ENCODE measurements around the gene TTYH2. TPM values are rescaled to one million over a fixed set of nuclear protein-coding genes. Genes with fewer than 3 reads are reported as not detected.

The TTYH2 gene
- total RNA-seq, 3 donors from 2014 or later (not counting 1 experiment from before 2014, with no cell fraction given), result 4.3 to 7.9 (median 4.8) TPM

- Mint-ChIP-seq H3K4me3 (no peak overlapping the region), H3K9me3 (no peaks in the 10 kb centered on the region), H3K27ac (no peak overlapping the region), H3K27me3 (ENCODE audit: low read depth in 2 of 2) (peaks cover 22 to 23% of the 10 kb centered on the region in 2 donors), H3K36me3 (no peaks in the 10 kb centered on the region), H3K4me1 (peaks cover 0 to 10% of the 10 kb centered on the region in 2 donors)
- WGBS (ENCODE audit: insufficient coverage), result 51% methylated on average over 8 of the region's 8 CpGs
- Histone ChIP-seq H3K9me3 (ENCODE audit: control insufficient read depth, insufficient read depth, low read length) (no peaks in the 10 kb centered on the region), H3K4me3 (ENCODE audit: low read length) (no peak overlapping the region), H3K4me1 (ENCODE audit: control insufficient read depth, insufficient read depth, low read length) (peaks cover 6% of the 10 kb centered on the region), H3K27me3 (ENCODE audit: control insufficient read depth, insufficient read depth, low read length) (no peaks in the 10 kb centered on the region), H3K27ac (ENCODE audit: low read length) (no peak overlapping the region), H3K36me3 (ENCODE audit: control insufficient read depth, insufficient read depth, low read length) (no peaks in the 10 kb centered on the region)
- no peak for TF ChIP-seq CTCF (IDR thresholded peaks at IDR 0.05)
- intact Hi-C loops (cut with micrococcal nuclease), result no loop called here
- DNase-seq (no peak), ATAC-seq (no peak)
Observed at GRCh38 chr17:74268558-74268957, 55.2 kb downstream of the TTYH2 start.

GRCh38 chr17:74270333-74270732 lies 57.0 kb downstream of the TTYH2 start:
- H3K36me3 Mint-ChIP-seq, result no peaks in the 10 kb centered on the region
- H3K27ac Mint-ChIP-seq, result no peak overlapping the region
- no peaks in the 10 kb centered on the region for H3K36me3 ChIP-seq (ENCODE audit: control insufficient read depth, insufficient read depth, low read length)
- no peak for ATAC-seq
- H3K27me3 ChIP-seq (ENCODE audit: control insufficient read depth, insufficient read depth, low read length), result no peaks in the 10 kb centered on the region
- H3K27ac ChIP-seq (ENCODE audit: low read length), result no peak overlapping the region
- peaks cover 24% of the 10 kb centered on the region for H3K4me1 ChIP-seq (ENCODE audit: control insufficient read depth, insufficient read depth, low read length)
- WGBS (ENCODE audit: insufficient coverage), result 72% methylated on average over 10 of the region's 10 CpGs
- no peaks in the 10 kb centered on the region for H3K9me3 ChIP-seq (ENCODE audit: control insufficient read depth, insufficient read depth, low read length)
- no peak overlapping the region for H3K4me3 Mint-ChIP-seq
- H3K9me3 Mint-ChIP-seq, result no peaks in the 10 kb centered on the region
- no peak overlapping the region for H3K4me3 ChIP-seq (ENCODE audit: low read length)
- H3K27me3 Mint-ChIP-seq (ENCODE audit: low read depth in 2 of 2), result peaks cover 23 to 27% of the 10 kb centered on the region in 2 donors
- no peak for TF ChIP-seq CTCF (IDR thresholded peaks at IDR 0.05)
- H3K4me1 Mint-ChIP-seq, result peaks cover 16 to 27% of the 10 kb centered on the region in 2 donors
- DNase-seq, result no peak
- intact Hi-C loops (cut with micrococcal nuclease), result no loop called here

- DNase-seq (no peak), ATAC-seq (no peak)
- Histone ChIP-seq H3K9me3 (ENCODE audit: control insufficient read depth, insufficient read depth, low read length) (no peaks in the 10 kb centered on the region), H3K4me1 (ENCODE audit: control insufficient read depth, insufficient read depth, low read length) (peaks cover 25% of the 10 kb centered on the region), H3K27me3 (ENCODE audit: control insufficient read depth, insufficient read depth, low read length) (no peaks in the 10 kb centered on the region), H3K27ac (ENCODE audit: low read length) (no peak overlapping the region), H3K4me3 (ENCODE audit: low read length) (no peak overlapping the region), H3K36me3 (ENCODE audit: control insufficient read depth, insufficient read depth, low read length) (no peaks in the 10 kb centered on the region)
- Mint-ChIP-seq H3K9me3 (no peaks in the 10 kb centered on the region), H3K36me3 (no peaks in the 10 kb centered on the region), H3K4me3 (no peak overlapping the region), H3K27ac (no peak overlapping the region), H3K4me1 (peaks cover 23 to 29% of the 10 kb centered on the region in 2 donors), H3K27me3 (ENCODE audit: low read depth in 2 of 2) (peaks cover 22 to 27% of the 10 kb centered on the region in 2 donors)
- 89% methylated on average over 3 of the region's 3 CpGs for whole genome bisulfite sequencing (ENCODE audit: insufficient coverage)
- TF ChIP-seq CTCF (IDR thresholded peaks at IDR 0.05), result no peak
- intact Hi-C loops (cut with micrococcal nuclease), result no loop called here
Observed at GRCh38 chr17:74271281-74271680, 57.9 kb downstream of the TTYH2 start.

- DNase-seq, result no peak
- H3K27me3 ChIP-seq (ENCODE audit: control insufficient read depth, insufficient read depth, low read length), result no peaks in the 10 kb centered on the region
- WGBS (ENCODE audit: insufficient coverage), result 89% methylated on average over 11 of the region's 13 CpGs
- Mint-ChIP-seq H3K4me1 (peaks cover 29 to 35% of the 10 kb centered on the region in 2 donors), H3K9me3 (no peaks in the 10 kb centered on the region), H3K27ac (no peak overlapping the region), H3K27me3 (ENCODE audit: low read depth in 2 of 2) (peaks cover 14 to 27% of the 10 kb centered on the region in 2 donors), H3K36me3 (no peaks in the 10 kb centered on the region), H3K4me3 (no peak overlapping the region)
- H3K4me1 ChIP-seq (ENCODE audit: control insufficient read depth, insufficient read depth, low read length), result peaks cover 25% of the 10 kb centered on the region
- TF ChIP-seq CTCF (IDR thresholded peaks at IDR 0.05), result no peak
- intact Hi-C loops (cut with micrococcal nuclease), result no loop called here
- H3K9me3 ChIP-seq (ENCODE audit: control insufficient read depth, insufficient read depth, low read length), result no peaks in the 10 kb centered on the region
- no peaks in the 10 kb centered on the region for H3K36me3 ChIP-seq (ENCODE audit: control insufficient read depth, insufficient read depth, low read length)
- no peak overlapping the region for H3K4me3 ChIP-seq (ENCODE audit: low read length)
- no peak overlapping the region for H3K27ac ChIP-seq (ENCODE audit: low read length)
- ATAC-seq, result no peak
Observed at GRCh38 chr17:74271901-74272561, 58.7 kb downstream of the TTYH2 start.

All from natural killer cell (primary cell).